BLaER1 (cell line): ENCODE results near the gene TRNP1.
A peak's percentile ranks its signal among the peaks of the same experiment; 100 is the strongest.
"Not testable (repeated sequence)": the region's sequence is repeated elsewhere in the genome, so short reads cannot be mapped to it uniquely, and the experiment has no call there.

Experiments used
- H3K27ac ChIP-seq: shearing (Covaris generic); formaldehyde crosslinking; 2 replicates; pipeline ENCODE4 v1.8.1; 2022
- H3K27me3 ChIP-seq: shearing (Covaris generic); formaldehyde crosslinking; 2 replicates; pipeline ENCODE4 v1.8.1; 2022
- H3K36me3 ChIP-seq: shearing (Covaris generic); formaldehyde crosslinking; 2 replicates; pipeline ENCODE4 v1.8.1; 2022
- H3K4me1 ChIP-seq: shearing (Covaris generic); formaldehyde crosslinking; 2 replicates; pipeline ENCODE4 v1.8.1; 2022
- H3K4me2 ChIP-seq: shearing (Covaris generic); formaldehyde crosslinking; 2 replicates; pipeline ENCODE4 v1.8.1; 2022
- H3K4me3 ChIP-seq: shearing (Covaris generic); formaldehyde crosslinking; 2 replicates; pipeline ENCODE4 v1.8.1; 2022
- H3K9ac ChIP-seq: shearing (Covaris generic); formaldehyde crosslinking; 2 replicates; pipeline ENCODE4 v1.8.1; 2022
- H3K9me3 ChIP-seq: shearing (Covaris generic); formaldehyde crosslinking; 2 replicates; pipeline ENCODE4 v1.8.1; 2022
- H4K20me1 ChIP-seq: shearing (Covaris generic); formaldehyde crosslinking; 2 replicates; pipeline ENCODE4 v1.8.1; 2022
- Cebpa-rat ChIP-seq: shearing (Covaris generic); IDR thresholded peaks from 2 replicates; pipeline ENCODE4 v1.8.1; 2022

TRNP1 gene

GRCh38 chr1:26993237-26994019, at the start of gene TRNP1:
Gene TRNP1, plus strand, starts transcription at chr1:26993692. Its CDS starts 95 bp downstream, at chr1:26993787.
- Histone ChIP-seq H3K4me2 (peak within 1 kb of the TSS; percentile 100), H3K9ac (peak within 1 kb of the TSS; percentile 59), H3K36me3 (no peaks in the 10 kb centered on the region), H3K4me1 (peaks cover 39% of the 10 kb centered on the region), H3K4me3 (peak within 1 kb of the TSS; percentile 76), H3K9me3 (no peaks in the 10 kb centered on the region), H4K20me1 (0 out of 2 replicates have a peak, but pooled peaks cover 12% of the 10 kb centered on the region), H3K27ac (peak within 1 kb of the TSS; percentile 26; the same call in 1 of the 2 replicates), H3K27me3 (peaks cover 49% of the 10 kb centered on the region)
- TF ChIP-seq Cebpa-rat: no peak

DNA sequence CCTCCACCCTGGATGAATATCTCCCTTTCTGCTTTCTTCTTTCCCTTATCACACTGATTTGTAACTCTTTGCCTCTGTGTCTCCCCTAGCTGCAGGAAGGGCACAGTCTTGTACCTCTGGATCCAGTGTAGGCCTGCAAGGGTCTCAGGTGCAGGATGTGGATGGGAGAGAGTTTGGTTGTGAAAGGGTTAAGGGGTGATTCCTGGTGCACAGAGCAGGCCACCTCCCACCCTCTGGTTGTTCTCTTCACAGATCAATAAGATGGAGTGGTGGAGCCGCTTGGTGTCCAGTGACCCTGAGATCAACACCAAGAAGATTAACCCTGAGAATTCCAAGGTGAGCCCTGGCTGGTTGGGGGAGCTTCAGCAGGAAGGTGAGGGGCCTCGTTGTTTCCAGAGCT, 48.4 kb upstream of the TRNP1 start:
- Histone ChIP-seq H3K4me1 (peaks cover 6% of the 10 kb centered on the region), H3K4me3 (no peak overlapping the region), H3K4me2 (no peak overlapping the region), H3K36me3 (peaks cover 87% of the 10 kb centered on the region), H4K20me1 (peaks cover 45% of the 10 kb centered on the region), H3K9ac (no peak overlapping the region), H3K9me3 (no peaks in the 10 kb centered on the region), H3K27me3 (no peaks in the 10 kb centered on the region), H3K27ac (no peak overlapping the region)
- TF ChIP-seq Cebpa-rat: no peak

DNA sequence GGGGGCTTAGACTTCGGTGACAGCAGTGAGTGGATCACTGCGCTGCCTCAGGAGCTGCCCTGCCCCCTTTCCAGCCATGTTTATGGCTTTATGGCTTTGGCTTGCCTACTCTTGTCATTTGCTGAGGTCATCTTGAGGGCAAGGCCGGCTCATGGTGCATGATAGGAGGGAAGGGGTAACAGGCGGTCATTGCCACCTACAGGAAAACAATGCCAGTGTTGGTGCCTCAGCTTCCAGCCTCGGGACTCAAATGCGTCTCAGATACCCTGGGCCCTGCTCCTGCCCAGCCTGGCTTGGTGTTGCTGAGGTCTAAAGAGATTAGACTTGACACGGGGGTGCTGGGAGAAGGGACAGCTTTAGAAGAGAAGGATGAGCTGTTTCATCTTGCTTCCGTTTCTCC, 47.8 kb upstream of the TRNP1 start:
- Histone ChIP-seq H3K36me3 (peaks cover 81% of the 10 kb centered on the region), H3K27ac (no peak overlapping the region), H4K20me1 (peaks cover 39% of the 10 kb centered on the region; the same call in 1 of the 2 replicates)

DNA sequence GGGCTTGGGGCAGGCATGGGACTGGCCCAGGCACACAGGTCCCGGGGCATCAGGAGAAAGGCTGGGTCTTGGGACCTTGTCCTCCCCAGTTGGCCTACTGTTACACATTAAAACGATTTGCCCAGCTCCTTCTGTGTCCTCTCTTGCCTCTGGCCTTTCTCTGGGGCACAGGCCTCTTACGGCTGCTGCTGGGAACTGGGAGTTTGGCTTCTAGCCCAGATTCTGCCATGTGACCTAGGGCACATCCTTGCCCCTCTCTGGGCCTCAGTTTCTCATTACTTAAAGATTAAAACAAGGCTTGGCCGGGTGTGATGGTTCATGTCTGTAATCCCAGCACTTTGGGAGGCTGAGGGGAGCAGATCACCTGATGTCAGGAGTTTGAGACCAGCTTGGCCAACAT, 47.2 kb upstream of the TRNP1 start:
- Histone ChIP-seq H3K4me2 (no peak overlapping the region), H3K36me3 (peaks cover 75% of the 10 kb centered on the region), H3K9me3 (no peaks in the 10 kb centered on the region), H4K20me1 (peaks cover 34% of the 10 kb centered on the region; the same call in 1 of the 2 replicates), H3K4me3 (no peak overlapping the region), H3K27me3 (no peaks in the 10 kb centered on the region), H3K27ac (no peak overlapping the region), H3K4me1 (peaks cover 17% of the 10 kb centered on the region), H3K9ac (no peak overlapping the region)
- no peak for TF ChIP-seq Cebpa-rat

More for the DNA sequence above, 47.8 kb upstream of the TRNP1 start:
- no peak overlapping the region for H3K9ac ChIP-seq
- TF ChIP-seq Cebpa-rat: no peak
- no peak overlapping the region for H3K4me3 ChIP-seq
- H3K4me2 ChIP-seq: no peak overlapping the region
- H3K27me3 ChIP-seq: no peaks in the 10 kb centered on the region
- peaks cover 12% of the 10 kb centered on the region for H3K4me1 ChIP-seq
- H3K9me3 ChIP-seq: no peaks in the 10 kb centered on the region

DNA sequence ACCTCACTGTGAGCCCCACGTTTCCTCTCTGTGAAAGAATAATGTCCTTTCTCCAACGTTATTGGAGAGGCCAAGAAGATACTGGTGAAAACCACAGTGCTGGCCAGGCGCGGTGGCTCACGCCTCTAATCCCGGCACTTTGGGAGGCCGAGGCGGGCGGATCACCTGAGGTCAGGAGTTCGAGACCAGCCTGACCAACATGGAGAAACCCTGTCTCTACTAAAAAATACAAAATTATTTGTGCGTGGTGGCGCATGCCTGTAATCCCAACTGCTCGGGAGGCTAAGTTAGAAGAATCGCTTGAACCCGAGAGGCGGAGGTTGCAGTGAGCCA, 44.8 kb upstream of the TRNP1 start:
- not testable (repeated sequence) for H3K4me2 ChIP-seq, H3K27ac ChIP-seq, H3K9ac ChIP-seq, H3K27me3 ChIP-seq, H3K4me3 ChIP-seq, H3K9me3 ChIP-seq
- Histone ChIP-seq H4K20me1 (peaks cover 15% of the 10 kb centered on the region; the same call in 1 of the 2 replicates), H3K4me1 (peaks cover 17% of the 10 kb centered on the region), H3K36me3 (peaks cover 55% of the 10 kb centered on the region)

GRCh38 chr1:26949266-26949925, 44.1 kb upstream of the TRNP1 start:
- peaks cover 17% of the 10 kb centered on the region for H3K4me1 ChIP-seq
- peaks cover 13% of the 10 kb centered on the region; the same call in 1 of the 2 replicates for H4K20me1 ChIP-seq
- no peak for TF ChIP-seq Cebpa-rat
- H3K4me3 ChIP-seq: no peak overlapping the region
- peaks cover 48% of the 10 kb centered on the region for H3K36me3 ChIP-seq
- no peak overlapping the region for H3K9ac ChIP-seq
- peak overlapping the region; percentile 40 for H3K4me2 ChIP-seq
- no peaks in the 10 kb centered on the region for H3K27me3 ChIP-seq
- no peaks in the 10 kb centered on the region for H3K9me3 ChIP-seq
- H3K27ac ChIP-seq: no peak overlapping the region

DNA sequence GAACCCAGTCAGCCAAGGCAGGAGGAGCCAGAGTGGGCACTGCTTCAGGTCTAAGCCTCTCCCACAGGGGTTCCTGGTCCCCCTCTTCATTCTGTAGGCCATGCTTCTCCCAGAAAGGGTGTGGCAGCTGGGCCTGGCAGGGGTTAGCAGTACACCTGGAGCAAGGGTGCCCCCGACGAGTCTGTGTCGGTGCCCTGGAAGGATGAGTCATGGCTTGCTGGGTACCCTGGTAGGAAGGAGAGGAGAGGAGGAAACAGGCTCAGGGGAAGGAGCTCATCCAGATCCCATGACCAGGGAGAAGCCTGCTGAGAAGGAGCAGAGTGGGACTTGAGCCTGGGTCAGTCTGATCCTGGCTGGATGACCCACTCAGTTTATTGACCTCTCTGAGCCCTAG, 43.6 kb upstream of the TRNP1 start:
- Histone ChIP-seq H3K36me3 (peaks cover 43% of the 10 kb centered on the region), H3K9ac (no peak overlapping the region), H3K27ac (no peak overlapping the region), H3K9me3 (no peaks in the 10 kb centered on the region), H3K4me1 (peaks cover 17% of the 10 kb centered on the region), H3K4me2 (peak overlapping the region; percentile 40), H3K4me3 (no peak overlapping the region), H4K20me1 (peaks cover 13% of the 10 kb centered on the region; the same call in 1 of the 2 replicates), H3K27me3 (no peaks in the 10 kb centered on the region)
- TF ChIP-seq Cebpa-rat: no peak

GRCh38 chr1:26950602-26951001, 42.9 kb upstream of the TRNP1 start:
- peak overlapping the region; percentile 40 for H3K4me2 ChIP-seq

GRCh38 chr1:26951216-26951615, 42.3 kb upstream of the TRNP1 start:
- 0 out of 2 replicates have a peak, but pooled peaks cover 6% of the 10 kb centered on the region for H4K20me1 ChIP-seq
- no peak overlapping the region for H3K4me2 ChIP-seq
- no peaks in the 10 kb centered on the region for H3K27me3 ChIP-seq
- H3K36me3 ChIP-seq: peaks cover 30% of the 10 kb centered on the region
- TF ChIP-seq Cebpa-rat: no peak
- H3K9ac ChIP-seq: no peak overlapping the region
- H3K27ac ChIP-seq: 0 out of 2 replicates have a peak overlapping the region, but pooled peaks have one; percentile 2
- no peak overlapping the region for H3K4me3 ChIP-seq
- H3K4me1 ChIP-seq: peaks cover 17% of the 10 kb centered on the region
- peaks cover 4% of the 10 kb centered on the region for H3K9me3 ChIP-seq

More at GRCh38 chr1:26950602-26951001, 42.9 kb upstream of the TRNP1 start:
- H3K27ac ChIP-seq: 0 out of 2 replicates have a peak overlapping the region, but pooled peaks have one; percentile 2
- TF ChIP-seq Cebpa-rat: no peak
- peaks cover 36% of the 10 kb centered on the region for H3K36me3 ChIP-seq
- H3K4me3 ChIP-seq: no peak overlapping the region
- H3K9me3 ChIP-seq: no peaks in the 10 kb centered on the region
- no peak overlapping the region for H3K9ac ChIP-seq
- no peaks in the 10 kb centered on the region for H3K27me3 ChIP-seq
- peaks cover 17% of the 10 kb centered on the region for H3K4me1 ChIP-seq
- H4K20me1 ChIP-seq: peaks cover 12% of the 10 kb centered on the region; the same call in 1 of the 2 replicates

GRCh38 chr1:26951821-26952497, 41.5 kb upstream of the TRNP1 start:
- no peak overlapping the region for H3K9ac ChIP-seq

More at GRCh38 chr1:26951821-26952497, 41.5 kb upstream of the TRNP1 start:
- Histone ChIP-seq H3K36me3 (peaks cover 22% of the 10 kb centered on the region), H3K4me2 (no peak overlapping the region), H3K4me3 (no peak overlapping the region), H3K9me3 (peaks cover 6% of the 10 kb centered on the region), H3K4me1 (peaks cover 17% of the 10 kb centered on the region), H3K27me3 (no peaks in the 10 kb centered on the region), H4K20me1 (0 out of 2 replicates have a peak, but pooled peaks cover under 1% of the 10 kb centered on the region), H3K27ac (no peak overlapping the region)
- TF ChIP-seq Cebpa-rat: no peak
